HCEC 1CT (cell line): ENCODE data around the gene NPAS3.

Source experiments
- DNase-seq: peaks from one replicate; pipeline ENCODE4 v3.0.0-alpha.2; 2017

NPAS3 gene

GRCh38 chr14:33696165-33696564 lies 757.5 kb downstream of the NPAS3 start:
- no peak for DNase-seq

- no peak for DNase-seq
These were observed 760.8 kb downstream of the NPAS3 start for GRCh38 chr14:33699300-33699983.

GRCh38 chr14:33700052-33700451 lies 761.4 kb downstream of the NPAS3 start:
- no peak for DNase-seq

- no peak for DNase-seq
These were observed 763.6 kb downstream of the NPAS3 start for GRCh38 chr14:33702293-33702692.

- no peak for DNase-seq
These were observed 765.8 kb downstream of the NPAS3 start for GRCh38 chr14:33704481-33704880.

GRCh38 chr14:33705490-33705889 lies 766.8 kb downstream of the NPAS3 start:
- DNase-seq = no peak

- DNase-seq = no peak
These were observed 769.0 kb downstream of the NPAS3 start for GRCh38 chr14:33707716-33708115.

- no peak for DNase-seq
These were observed 770.6 kb downstream of the NPAS3 start for GRCh38 chr14:33709283-33709682.

GRCh38 chr14:33709711-33710110 lies 771.0 kb downstream of the NPAS3 start:
- no peak for DNase-seq

- no peak for DNase-seq
These were observed 771.6 kb downstream of the NPAS3 start for GRCh38 chr14:33710273-33710672.

GRCh38 chr14:33711194-33711593 lies 772.5 kb downstream of the NPAS3 start:
- DNase-seq = no peak

GRCh38 chr14:33711811-33712216 lies 773.1 kb downstream of the NPAS3 start:
- no peak for DNase-seq

GRCh38 chr14:33714527-33715226 lies 776.0 kb downstream of the NPAS3 start:
- no peak for DNase-seq

- no peak for DNase-seq
These were observed 776.5 kb downstream of the NPAS3 start for GRCh38 chr14:33715227-33715528.

- no peak for DNase-seq
These were observed 778.2 kb downstream of the NPAS3 start for GRCh38 chr14:33716921-33717320.

- no peak for DNase-seq
These were observed 779.2 kb downstream of the NPAS3 start for GRCh38 chr14:33717866-33718265.

- no peak for DNase-seq
These were observed 781.7 kb downstream of the NPAS3 start for GRCh38 chr14:33720284-33720787.

- no peak for DNase-seq
These were observed 788.0 kb downstream of the NPAS3 start for GRCh38 chr14:33726685-33727084.

- no peak for DNase-seq
These were observed 788.9 kb downstream of the NPAS3 start for GRCh38 chr14:33727606-33728005.

GRCh38 chr14:33728010-33728498 lies 789.4 kb downstream of the NPAS3 start:
- DNase-seq = no peak

- DNase-seq = no peak
These were observed 791.5 kb downstream of the NPAS3 start for GRCh38 chr14:33730156-33730555.

GRCh38 chr14:33732175-33732574 lies 793.5 kb downstream of the NPAS3 start:
- DNase-seq = no peak

GRCh38 chr14:33733310-33733709 lies 794.6 kb downstream of the NPAS3 start:
- DNase-seq = no peak

- no peak for DNase-seq
These were observed 795.0 kb downstream of the NPAS3 start for GRCh38 chr14:33733721-33734120.

- DNase-seq = no peak
These were observed 795.7 kb downstream of the NPAS3 start for GRCh38 chr14:33734387-33734786.
